Measurements from ENCODE around the gene EPB41L1. TPM values are rescaled to one million over a fixed set of nuclear protein-coding genes. Genes with fewer than 3 reads are reported as not detected.

EPB41L1 gene
- polyA plus RNA-seq, 3 donors = 0.05 TPM; not detected in 2

GRCh38 chr20:36155629-36155971, 1.1 kb downstream of the EPB41L1 start:
- Histone ChIP-seq H3K4me1 (ENCODE audit: control insufficient read depth in 1 of 2, insufficient read depth in 2 of 2, low read length in 2 of 2) (no peaks in the 10 kb centered on the region), H4K20me1 (ENCODE audit: insufficient read depth, low read length) (no peaks in the 10 kb centered on the region), H2AFZ (ENCODE audit: insufficient read depth, low read depth, low read length, poor library complexity, severe bottlenecking) (no peak overlapping the region), H3K27me3 (ENCODE audit: control insufficient read depth in 2 of 2, insufficient read depth in 2 of 2, low read length in 2 of 2) (peaks cover 14 to 37% of the 10 kb centered on the region in 2 donors), H3K27ac (ENCODE audit: low read depth in 1 of 2, low read length in 2 of 2) (no peak overlapping the region), H3K36me3 (replicated peaks in 1 of 2; ENCODE audit: control insufficient read depth in 1 of 2, insufficient read depth in 2 of 2, low read length in 2 of 2) (no peaks in the 10 kb centered on the region), H3K79me2 (ENCODE audit: insufficient read depth, low read length) (no peaks in the 10 kb centered on the region), H3K4me3 (replicated peaks in 1 of 3; ENCODE audit: low read depth in 2 of 3, low read length in 3 of 3) (no peak overlapping the region), H3K4me2 (replicated peaks; ENCODE audit: extremely low read depth, low read length, poor library complexity, severe bottlenecking) (no peak overlapping the region), H3K9ac (ENCODE audit: insufficient read depth, low read length, poor library complexity, severe bottlenecking) (no peak overlapping the region), H3K9me3 (replicated peaks in 1 of 2; ENCODE audit: control insufficient read depth in 1 of 2, insufficient read depth in 1 of 2, low read length in 2 of 2) (no peaks in the 10 kb centered on the region)
- TF ChIP-seq CTCF (IDR thresholded peaks at IDR 0.05) = no peak
- Mint-ChIP-seq H3K27ac (no peak overlapping the region), H3K4me3 (peak overlapping the region in 1 of 2 donors; percentile 83), H3K4me1 (peaks cover 5% of the 10 kb centered on the region), H3K27me3 (ENCODE audit: low read depth in 3 of 3) (peaks cover 34 to 44% (median 38%) of the 10 kb centered on the region in 3 donors), H3K36me3 (no peaks in the 10 kb centered on the region), H3K9me3 (peaks cover 0 to 5% (median 0%) of the 10 kb centered on the region in 7 donors)
- DNase-seq = no peak
- intact Hi-C loops (cut with micrococcal nuclease) = loop anchor here in 1 of 2 donors (5.0 kb wide), 1 partner anchor 42 kb away; no protein-coding TSS in a partner anchor
- WGBS (ENCODE audit: insufficient coverage) = 100% methylated on average over 2 of the region's 8 CpGs

- DNase-seq = no peak
- Mint-ChIP-seq H3K27ac (no peak overlapping the region), H3K4me1 (peaks cover 5% of the 10 kb centered on the region), H3K4me3 (no peak overlapping the region), H3K9me3 (peaks cover 0 to 5% (median 0%) of the 10 kb centered on the region in 7 donors), H3K36me3 (no peaks in the 10 kb centered on the region), H3K27me3 (ENCODE audit: low read depth in 3 of 3) (peaks cover 34 to 42% (median 38%) of the 10 kb centered on the region in 3 donors)
- Histone ChIP-seq H3K4me3 (replicated peaks in 1 of 3; ENCODE audit: low read depth in 2 of 3, low read length in 3 of 3) (no peak overlapping the region), H3K79me2 (ENCODE audit: insufficient read depth, low read length) (no peaks in the 10 kb centered on the region), H3K9ac (ENCODE audit: insufficient read depth, low read length, poor library complexity, severe bottlenecking) (no peak overlapping the region), H2AFZ (ENCODE audit: insufficient read depth, low read depth, low read length, poor library complexity, severe bottlenecking) (no peak overlapping the region), H3K4me1 (ENCODE audit: control insufficient read depth in 1 of 2, insufficient read depth in 2 of 2, low read length in 2 of 2) (no peaks in the 10 kb centered on the region), H3K27me3 (ENCODE audit: control insufficient read depth in 2 of 2, insufficient read depth in 2 of 2, low read length in 2 of 2) (peaks cover 14 to 37% of the 10 kb centered on the region in 2 donors), H3K27ac (ENCODE audit: low read depth in 1 of 2, low read length in 2 of 2) (no peak overlapping the region), H3K4me2 (replicated peaks; ENCODE audit: extremely low read depth, low read length, poor library complexity, severe bottlenecking) (no peak overlapping the region), H3K9me3 (replicated peaks in 1 of 2; ENCODE audit: control insufficient read depth in 1 of 2, insufficient read depth in 1 of 2, low read length in 2 of 2) (no peaks in the 10 kb centered on the region), H3K36me3 (replicated peaks in 1 of 2; ENCODE audit: control insufficient read depth in 1 of 2, insufficient read depth in 2 of 2, low read length in 2 of 2) (no peaks in the 10 kb centered on the region), H4K20me1 (ENCODE audit: insufficient read depth, low read length) (no peaks in the 10 kb centered on the region)
- 100% methylated on average over 2 of the region's 4 CpGs for WGBS (ENCODE audit: insufficient coverage)
- intact Hi-C loops (cut with micrococcal nuclease) = loop anchor here in 1 of 2 donors (5.0 kb wide), 1 partner anchor 41 kb away; no protein-coding TSS in a partner anchor
- TF ChIP-seq CTCF (IDR thresholded peaks at IDR 0.05) = no peak
Observed at GRCh38 chr20:36155991-36156390, 1.5 kb downstream of the EPB41L1 start.

Measured in CD14-positive monocyte (primary cell).